GM19372 (cell line): ENCODE data around the gene MOB1A.
"Not testable (repeated sequence)": the region's sequence is repeated elsewhere in the genome, so short reads cannot be mapped to it uniquely, and the experiment has no call there.

Experiments
- ATAC-seq: cut with Tn5 transposase; IDR thresholded peaks from one replicate; pipeline ENCODE4 v1.9.1; 2021; ENCODE audit warnings: mild to moderate bottlenecking, low read depth, moderate library complexity; ENCODE audit not compliant: unreplicated experiment

The MOB1A gene

DNA sequence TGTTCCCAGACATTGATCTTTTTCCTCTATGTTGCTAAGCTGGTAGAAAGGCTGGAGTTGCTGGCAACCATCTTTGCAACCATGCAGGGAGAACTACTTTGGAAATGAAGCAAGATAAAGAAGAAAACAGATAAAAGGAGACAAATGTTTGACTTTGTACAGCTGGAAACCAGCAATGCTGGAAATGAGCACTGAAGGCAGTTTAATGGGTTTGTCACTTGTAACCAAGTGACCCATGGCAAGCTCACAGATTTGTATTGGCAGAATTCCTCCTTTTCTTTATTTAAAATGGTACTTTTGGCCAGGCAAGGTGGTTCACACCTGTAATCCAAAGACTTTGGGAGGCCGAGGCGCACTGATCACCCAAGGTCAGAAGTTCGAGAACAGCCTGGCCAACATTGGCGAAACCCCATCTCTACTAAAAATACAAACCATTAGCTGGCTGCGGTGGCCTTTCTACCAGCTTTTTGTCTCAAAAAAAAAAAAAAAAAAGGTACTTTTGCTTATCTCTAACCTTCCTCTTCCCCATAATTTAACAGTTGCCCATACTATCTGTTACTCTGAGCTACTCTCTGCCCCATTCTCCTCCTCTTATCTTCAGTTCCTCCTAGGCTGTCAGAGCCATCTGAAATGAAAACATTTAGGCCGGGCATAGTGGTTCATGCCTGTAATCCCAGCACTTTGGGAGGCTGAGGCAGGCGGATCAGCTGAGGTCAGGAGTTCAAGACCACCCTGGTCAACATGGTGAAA lies 28.9 kb downstream of the MOB1A start:
- no peak for ATAC-seq

DNA sequence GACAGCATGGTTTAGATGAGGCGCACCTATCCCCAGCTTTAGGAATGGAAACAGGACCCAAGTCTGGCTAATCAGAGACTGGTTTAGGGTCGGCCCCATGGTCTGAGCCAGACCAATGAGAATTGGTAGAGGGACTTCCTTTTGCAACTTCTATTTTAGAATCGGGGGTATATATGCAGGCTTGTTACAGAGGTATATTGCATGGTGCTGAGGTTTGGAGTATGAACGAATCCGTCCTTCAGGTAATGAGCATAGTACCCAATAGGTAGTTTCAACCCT lies 29.5 kb downstream of the MOB1A start:
- no peak for ATAC-seq

DNA sequence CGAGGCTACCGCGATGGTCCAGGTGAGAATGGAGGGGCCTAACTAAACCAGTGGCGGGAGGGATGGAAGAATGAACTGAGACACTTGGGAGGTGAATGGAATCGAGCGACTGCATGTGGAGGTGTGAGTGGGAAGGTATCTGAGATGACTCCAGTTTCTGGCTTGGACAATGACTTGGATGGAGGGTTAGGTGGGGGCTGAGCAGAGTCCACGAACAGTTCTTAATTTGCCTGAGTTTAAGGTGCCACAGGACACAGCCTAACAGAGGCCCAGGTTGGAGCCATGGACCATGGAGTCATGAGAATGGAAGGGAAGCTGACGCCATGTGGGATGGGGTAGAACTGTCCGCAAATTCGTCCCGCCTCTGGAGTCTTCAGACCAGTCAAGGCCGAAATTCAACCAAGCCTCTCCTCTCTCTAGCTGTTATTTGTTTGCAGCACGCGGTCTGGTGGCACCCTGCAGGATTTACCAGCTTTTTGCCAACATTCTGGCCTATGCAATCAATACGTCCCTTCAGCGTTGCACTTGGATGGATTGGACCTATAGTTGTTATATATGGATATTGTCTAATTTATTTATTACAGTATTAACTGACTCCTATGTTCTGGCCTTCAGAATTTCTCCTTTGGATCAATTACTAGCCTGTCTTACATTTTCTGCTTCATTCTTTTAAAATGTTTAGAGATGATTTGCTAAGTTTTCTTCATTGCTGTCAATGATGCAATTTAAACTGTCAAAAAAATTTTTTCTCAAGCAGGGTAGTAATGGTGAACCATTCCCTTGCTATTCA lies 30.0 kb downstream of the MOB1A start:
- no peak for ATAC-seq

DNA sequence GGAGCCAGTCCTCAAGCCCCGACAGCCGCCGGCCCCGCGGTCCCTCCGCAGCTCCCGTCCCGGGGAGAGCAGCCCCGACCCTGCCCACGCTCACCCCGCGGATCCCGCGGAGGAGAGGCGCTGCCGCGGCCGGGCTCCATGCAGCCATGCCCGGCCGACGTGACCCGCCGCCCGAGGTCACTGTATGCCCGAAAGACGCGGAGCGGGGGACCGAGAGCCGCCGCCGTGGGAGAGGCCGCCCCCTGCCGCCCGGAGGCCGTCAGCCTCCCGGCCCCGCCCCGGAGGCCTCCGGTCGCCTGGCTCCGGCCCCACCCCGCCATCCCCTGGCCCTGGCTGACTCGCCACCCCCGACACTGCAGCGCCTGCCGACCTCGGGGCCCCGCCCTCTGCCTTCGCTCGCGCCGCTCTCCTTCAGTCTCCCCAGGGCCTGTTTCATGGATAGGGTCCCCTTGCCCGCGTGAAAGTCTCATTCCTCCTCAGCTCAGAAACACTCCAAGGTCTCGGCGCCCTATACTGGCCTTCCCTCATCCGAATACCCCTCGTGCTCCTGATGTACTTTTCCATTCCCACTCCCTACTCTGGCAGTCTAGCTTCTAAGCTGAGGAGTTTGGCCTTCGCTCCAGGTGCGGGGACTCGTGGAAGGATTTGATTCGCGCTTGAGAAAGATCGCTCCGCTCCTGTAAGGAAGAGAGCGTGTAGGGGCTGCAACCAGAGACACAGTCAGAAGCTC lies 30.8 kb downstream of the MOB1A start, which contains the start of gene BOLA3:
Gene BOLA3, minus strand, starts transcription at position 186 of the 730 bp plus-strand sequence. Its CDS starts 38 bp downstream, at position 148.
- ATAC-seq = peak; percentile 87

DNA sequence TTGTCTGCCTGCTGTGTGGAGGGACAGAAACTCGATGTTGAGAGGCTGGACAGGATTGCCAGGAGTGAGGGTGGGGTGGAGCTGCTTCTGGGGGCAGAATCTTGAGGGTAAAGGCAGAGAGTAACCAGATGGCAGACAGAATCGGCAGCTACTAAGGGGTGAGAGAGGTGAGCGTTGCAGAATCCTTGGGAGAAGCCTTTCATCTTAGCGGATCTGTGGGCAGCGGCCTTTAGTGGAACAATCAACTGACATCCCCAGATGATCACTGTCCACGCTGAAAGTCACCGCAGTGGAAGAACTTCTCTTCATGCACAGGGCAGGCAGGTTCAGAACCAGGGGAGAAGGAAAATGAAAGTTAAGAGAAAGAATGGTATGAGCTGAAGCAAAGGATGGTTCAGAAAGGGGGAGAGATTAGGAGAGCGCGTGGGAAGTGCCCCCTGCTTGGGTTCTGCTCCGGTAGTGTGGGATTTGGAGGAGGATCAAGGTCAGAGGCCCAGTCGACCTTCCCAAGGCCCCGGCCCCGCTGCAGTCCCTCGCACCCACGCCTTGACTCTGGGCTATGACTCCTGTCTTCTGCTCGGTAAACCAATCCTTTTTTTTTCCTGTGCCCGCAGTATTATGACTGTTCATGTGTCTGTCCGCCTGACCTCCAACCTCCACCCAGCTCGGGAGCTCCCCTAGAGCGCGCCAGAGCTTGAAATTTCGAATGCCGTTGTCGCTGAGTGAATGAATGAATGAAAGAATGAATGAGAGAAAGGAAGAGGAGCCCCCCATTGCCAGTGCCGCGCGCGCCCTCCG lies 31.6 kb downstream of the MOB1A start:
- peak; percentile 35 for ATAC-seq

DNA sequence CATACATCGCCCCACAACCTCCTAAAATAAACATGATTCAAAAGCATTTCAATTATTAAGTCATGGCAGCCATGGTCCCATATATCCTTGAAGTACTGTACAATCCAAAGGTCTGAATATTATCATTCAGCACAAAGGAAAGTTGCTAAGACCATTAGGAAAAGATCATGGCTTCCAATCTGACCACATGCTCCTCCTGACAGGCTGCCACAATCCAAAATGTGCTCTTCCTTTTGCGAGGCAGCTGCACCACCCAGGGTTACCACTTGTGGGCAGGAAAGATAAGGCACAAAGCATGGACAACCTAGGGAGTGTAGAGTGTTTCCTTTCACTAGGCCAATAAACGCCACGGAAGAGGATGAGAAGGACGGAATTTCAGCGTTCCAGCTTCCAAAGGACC lies 36.3 kb downstream of the MOB1A start:
- no peak for ATAC-seq

DNA sequence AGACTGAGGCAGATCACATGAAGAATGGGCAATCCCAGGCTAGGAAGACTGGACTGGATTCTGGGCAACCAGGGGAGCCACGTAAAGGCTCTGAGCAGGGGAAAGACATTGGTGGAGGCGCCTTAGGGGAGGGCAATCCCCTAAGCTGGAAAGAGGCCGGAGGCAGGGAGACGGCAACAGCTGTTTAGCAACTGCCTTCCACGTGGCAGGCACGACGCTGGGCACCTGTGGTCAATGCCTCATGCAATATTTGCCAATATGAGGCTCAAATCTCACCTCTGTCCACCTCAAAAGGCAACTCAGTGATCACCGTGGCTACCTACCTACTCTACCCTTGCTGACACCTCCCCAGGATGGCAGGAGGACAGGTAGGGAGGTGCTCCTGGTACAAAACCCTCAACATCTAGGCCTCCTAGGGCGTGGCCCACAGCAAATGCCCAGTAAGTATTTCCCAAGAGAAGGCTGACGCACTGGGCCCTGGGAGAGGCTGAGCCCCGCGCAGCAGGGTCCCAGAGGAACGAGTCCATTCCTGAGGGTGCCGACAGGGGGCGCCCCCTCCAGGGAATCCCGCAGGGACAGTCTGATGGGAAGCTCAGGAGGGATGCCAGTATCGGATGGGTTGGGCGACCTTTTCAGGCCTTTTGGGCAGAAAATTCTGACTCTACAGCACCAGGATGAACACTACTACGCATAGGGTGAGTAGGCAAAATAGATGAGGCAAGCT lies 39.9 kb downstream of the MOB1A start:
- ATAC-seq = no peak

DNA sequence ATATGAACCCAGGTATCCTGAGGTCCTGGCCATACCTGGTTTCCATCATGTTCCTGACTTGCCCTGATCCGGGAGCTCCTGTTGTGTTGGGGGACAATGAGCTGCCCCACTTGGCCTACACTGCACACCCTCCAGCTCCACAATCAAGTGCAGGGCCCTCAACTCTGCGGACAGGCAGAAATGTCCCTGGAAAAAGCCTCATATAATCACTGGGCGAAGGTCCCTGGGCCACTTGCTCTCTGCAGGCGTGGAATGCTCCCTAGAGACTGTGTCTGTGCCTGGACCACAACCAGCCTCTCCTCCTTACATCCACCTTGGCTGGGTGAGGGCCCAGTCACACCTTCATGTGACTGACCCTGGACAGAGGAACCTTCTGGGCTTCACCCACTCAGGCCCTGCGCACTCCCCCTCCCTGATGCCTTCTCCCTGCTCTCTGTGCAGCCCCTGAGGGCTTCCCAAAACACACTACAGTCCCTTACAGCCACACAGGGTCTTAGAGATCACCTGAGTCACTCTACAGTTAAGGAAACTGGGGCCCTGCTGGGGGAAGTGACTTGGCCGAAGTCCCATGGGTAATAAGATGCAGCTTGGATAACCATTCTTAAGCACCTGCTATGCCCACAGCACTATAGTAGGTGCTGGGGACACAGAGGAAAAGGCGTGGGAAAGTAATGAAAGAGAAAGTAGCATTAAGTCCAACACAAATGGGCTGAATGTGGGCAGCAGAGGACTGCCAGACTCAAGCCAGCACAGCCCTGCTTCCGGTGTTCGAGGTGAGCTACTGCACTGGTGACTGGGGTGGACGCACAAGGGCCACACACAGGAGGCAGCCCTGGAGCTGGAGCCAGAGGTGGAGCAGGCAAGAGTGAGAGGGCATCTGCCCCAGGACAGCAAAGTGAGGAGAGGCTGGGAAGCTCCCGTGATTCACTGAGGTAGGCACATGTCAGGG lies 40.8 kb downstream of the MOB1A start:
- no peak for ATAC-seq

DNA sequence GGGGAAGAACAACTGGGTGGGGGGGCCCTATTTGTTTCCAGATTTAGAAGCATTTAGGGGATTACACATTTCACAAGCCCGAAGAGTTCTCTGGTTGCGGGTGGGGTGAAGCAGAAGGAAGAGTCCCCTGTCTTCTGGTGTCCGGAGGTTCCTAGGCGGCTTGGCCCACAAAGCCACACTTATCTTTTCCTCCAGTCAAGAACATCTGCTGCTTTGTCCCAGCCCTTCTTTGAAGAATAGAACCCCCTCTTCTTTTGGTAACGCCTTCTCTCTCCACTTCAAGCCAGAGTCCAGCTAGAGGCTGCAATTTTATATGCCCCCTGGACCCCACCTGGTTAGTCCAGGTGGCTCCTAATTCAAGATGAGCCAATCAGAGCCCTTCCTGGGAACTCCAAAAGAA lies 46.8 kb downstream of the MOB1A start:
- no peak for ATAC-seq

DNA sequence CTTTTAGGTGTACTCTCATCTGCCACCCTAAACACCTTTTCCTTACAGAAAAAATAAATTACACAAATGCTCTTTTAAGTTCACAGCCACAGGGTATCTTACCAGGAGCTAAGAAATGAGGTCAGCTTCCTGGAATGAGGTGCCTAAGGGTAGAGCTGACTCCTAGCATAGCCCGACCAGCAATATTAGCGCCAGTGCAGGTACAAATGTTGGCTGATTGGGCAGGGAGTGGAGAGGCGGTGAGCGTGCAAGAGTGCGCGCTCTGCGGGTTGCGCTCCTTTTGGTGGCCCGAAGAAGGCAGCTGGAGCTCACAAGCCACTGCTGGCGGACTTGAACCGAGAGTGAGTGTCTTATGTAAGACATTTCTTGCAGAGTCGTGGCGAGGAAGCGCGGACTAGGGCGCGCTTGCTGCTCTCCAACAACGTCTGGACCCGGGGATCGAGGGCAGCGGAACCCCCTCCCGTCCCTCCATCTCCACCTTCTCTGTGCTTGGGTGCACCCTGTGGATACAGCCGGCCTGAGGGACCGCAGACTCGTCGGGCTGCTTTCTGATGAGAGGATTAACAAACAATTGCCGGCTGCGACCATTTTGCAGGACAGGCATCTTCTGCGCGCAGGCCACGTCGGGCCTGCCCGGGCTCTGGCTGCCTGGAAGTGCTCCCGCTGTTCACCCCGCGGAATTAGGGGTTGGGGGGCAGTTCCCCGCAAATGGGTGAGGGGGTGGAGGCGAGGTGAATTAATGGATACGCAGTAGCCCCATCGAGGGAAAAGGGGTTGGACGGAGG lies 48.3 kb downstream of the MOB1A start:
- no peak for ATAC-seq

DNA sequence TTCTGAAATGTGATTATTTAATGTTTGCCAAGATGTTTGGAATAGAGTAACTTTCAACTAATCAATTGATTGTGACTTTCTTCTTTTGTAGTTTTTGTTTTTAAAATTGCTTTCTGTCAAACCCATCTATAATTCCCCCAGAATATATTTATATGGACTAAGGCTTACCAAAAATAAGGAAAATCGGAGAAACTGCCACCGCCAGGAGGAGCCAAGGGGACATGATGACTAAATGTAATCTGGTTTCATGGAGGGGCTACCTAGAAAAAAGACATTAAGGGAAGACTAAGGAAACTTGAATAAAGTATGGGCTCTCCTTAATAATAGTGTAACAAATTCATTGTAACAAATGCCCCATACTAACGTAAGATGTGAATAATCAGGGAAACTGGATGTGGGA lies 50.5 kb downstream of the MOB1A start:
- ATAC-seq = no peak

DNA sequence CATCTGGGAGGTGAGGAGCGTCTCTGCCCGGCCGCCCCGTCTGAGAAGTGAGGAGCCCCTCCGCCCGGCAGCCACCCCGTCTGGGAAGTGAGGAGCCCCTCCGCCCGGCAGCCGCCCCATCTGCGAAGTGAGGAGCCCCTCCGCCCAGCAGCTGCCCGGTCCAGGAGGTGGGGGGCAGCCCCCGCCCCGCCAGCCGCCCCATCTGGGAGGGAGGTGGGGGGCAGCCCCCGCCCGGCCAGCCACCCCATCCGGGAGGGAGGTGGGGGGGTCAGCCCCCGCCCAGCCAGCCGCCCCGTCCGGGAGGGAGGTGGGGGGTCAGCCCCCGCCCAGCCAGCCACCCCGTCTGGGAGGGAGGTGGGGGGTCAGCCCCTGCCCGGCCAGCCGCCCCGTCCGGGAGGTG lies 54.7 kb downstream of the MOB1A start:
- not testable (repeated sequence) for ATAC-seq

DNA sequence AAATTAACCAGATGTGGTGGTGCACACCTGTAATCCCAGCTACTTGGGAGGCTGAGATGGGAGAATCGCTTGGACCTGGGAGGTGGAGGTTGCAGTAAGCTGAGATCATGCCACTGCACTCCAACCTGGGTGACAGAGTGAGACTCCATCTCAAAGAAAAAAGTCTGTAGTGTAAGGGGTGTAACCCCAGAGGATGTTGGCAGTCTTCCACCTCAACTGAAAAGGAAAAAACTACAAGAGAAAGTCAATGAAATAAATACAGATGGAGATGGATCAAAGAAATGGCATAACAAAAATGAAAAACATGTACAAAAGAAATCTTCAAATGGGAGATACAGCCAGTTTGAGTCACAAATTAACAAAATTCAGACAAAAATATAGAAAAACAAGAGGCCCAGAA lies 56.8 kb downstream of the MOB1A start:
- ATAC-seq = not testable (repeated sequence)

DNA sequence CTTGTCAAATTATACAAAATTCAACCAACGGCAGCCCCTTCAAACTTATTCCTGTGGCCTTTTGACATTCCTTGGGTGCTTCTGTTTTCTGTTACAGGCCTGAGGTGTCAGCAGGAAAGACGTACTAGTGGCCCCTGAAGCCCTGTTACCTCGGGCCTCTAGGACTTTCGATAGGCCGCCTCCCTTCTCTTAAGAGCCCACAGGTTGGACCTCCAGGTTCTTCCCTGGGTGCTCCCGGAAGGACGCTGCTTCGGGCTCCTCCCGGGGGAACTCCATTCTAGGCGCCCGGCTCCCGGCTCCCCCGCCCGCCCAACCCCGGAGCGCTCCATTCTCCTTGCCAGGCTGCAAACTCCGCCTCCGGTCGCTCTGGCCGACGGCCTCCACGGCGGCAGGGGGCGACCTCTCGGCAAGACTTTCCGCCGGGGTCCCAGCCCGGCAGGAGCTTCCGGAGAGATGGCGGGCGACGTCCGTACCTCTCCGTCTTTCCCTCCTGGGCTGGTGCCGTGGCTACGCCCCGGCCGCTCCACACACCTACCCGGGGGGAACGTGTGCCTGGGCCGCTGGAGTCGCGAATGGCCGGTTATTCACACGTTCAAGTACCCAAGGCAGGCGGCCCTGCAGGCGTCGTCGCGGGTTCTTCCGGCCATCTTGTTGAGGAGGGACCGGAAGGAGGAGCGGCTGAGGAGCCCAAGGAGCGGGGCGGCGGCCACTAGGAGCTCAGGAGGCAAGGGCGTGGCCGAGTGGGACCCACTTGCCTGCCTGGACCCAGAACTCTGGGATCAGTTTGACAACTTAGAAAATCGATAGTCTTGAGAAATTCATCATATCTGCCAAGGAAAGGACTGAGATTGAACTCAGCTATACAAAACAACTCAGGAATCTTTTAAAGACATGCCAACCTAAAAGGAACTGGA lies 58.5 kb downstream of the MOB1A start:
- peak; percentile 93 for ATAC-seq

DNA sequence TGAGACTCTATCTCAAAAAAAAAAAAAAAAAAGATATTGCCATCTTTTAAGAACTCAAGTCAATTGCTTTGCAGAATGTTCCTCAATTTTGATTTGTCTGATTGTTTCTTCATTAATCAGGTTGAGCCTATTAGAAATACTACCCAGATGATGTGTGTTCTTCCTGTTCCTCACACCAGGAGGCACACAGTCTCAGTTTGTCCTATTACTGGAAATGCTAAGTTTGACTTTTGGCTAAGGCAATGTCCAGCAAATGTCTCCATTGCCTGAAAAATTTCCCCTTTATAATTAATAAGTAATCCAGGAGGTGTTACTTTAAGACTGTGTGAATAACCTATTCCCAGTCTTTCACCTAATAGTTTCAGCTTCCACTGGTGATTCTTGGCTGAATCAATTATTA lies 59.3 kb downstream of the MOB1A start:
- no peak for ATAC-seq

DNA sequence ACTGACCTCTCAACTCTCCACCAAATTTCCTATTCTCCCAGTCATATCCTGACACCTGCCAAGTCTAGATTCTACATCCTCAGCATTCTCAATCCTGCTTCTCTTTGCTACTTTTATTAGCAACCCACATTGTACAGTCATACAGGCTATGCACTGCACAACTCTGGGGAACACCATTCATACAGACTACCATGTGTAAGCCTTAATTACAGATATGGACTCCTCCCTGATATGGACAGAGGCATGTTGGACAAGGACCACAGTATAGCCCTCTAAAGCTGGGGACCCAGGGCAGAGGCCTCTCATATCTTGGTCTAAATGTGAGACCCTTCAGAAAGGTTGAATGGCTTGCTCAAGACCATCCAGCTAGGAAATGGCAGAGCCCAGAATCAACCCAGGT lies 67.3 kb downstream of the MOB1A start:
- no peak for ATAC-seq

DNA sequence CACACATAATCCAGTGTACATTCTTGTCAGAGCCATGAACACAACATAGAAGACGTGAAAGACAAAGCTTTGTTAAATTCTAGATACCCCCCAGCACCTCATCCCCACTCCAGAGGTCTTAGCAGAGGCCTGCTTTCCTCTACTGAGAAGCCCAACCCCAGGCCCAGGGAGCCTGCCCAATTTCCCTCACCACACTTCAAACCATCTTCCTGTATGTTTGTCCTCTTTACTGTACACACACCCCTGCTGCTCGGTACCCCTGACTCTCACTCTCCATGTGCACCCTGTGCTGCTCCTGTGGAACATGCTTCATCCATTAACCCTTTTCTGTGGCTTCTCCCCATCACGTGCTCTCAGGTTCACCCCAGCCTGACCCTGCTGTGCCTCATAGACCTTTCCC lies 68.1 kb downstream of the MOB1A start:
- no peak for ATAC-seq
